HG02970 (cell line): Measurements from ENCODE around the gene DPP6.

Source experiments
- ATAC-seq: cut with Tn5 transposase; IDR thresholded peaks from one replicate; pipeline ENCODE4 v1.9.1; 2021; ENCODE audit warnings: mild to moderate bottlenecking, moderate library complexity, moderate number of reproducible peaks; ENCODE audit not compliant: unreplicated experiment, low FRiP score

DPP6 gene

GRCh38 chr7:154217688-154218340, 165.6 kb downstream of the DPP6 start:
- ATAC-seq, result no peak

- no peak for ATAC-seq
Observed at GRCh38 chr7:154231732-154232131, 179.5 kb downstream of the DPP6 start.

- no peak for ATAC-seq
Observed at GRCh38 chr7:154232700-154233099, 180.5 kb downstream of the DPP6 start.

- no peak for ATAC-seq
Observed at GRCh38 chr7:154241988-154242387, 189.8 kb downstream of the DPP6 start.

GRCh38 chr7:154242709-154243108, 190.5 kb downstream of the DPP6 start:
- no peak for ATAC-seq

GRCh38 chr7:154252046-154252445, 199.8 kb downstream of the DPP6 start:
- ATAC-seq, result no peak

- ATAC-seq, result no peak
Observed at GRCh38 chr7:154253810-154254209, 201.6 kb downstream of the DPP6 start.

- ATAC-seq, result no peak
Observed at GRCh38 chr7:154255324-154255723, 203.1 kb downstream of the DPP6 start.

- no peak for ATAC-seq
Observed at GRCh38 chr7:154256150-154256549, 204.0 kb downstream of the DPP6 start.

GRCh38 chr7:154259396-154259795, 207.2 kb downstream of the DPP6 start:
- no peak for ATAC-seq

GRCh38 chr7:154287356-154287755, 235.2 kb downstream of the DPP6 start:
- ATAC-seq, result no peak

- no peak for ATAC-seq
Observed at GRCh38 chr7:154289119-154289518, 236.9 kb downstream of the DPP6 start.

GRCh38 chr7:154296443-154296842, 244.2 kb downstream of the DPP6 start:
- ATAC-seq, result no peak

GRCh38 chr7:154299736-154300135, 247.5 kb downstream of the DPP6 start:
- ATAC-seq, result no peak

- no peak for ATAC-seq
Observed at GRCh38 chr7:154302380-154302779, 250.2 kb downstream of the DPP6 start.

GRCh38 chr7:154304231-154304630, 252.0 kb downstream of the DPP6 start:
- ATAC-seq, result no peak

GRCh38 chr7:154304740-154305700, 252.8 kb downstream of the DPP6 start:
- no peak for ATAC-seq

GRCh38 chr7:154306036-154306435, 253.8 kb downstream of the DPP6 start:
- no peak for ATAC-seq

- no peak for ATAC-seq
Observed at GRCh38 chr7:154308928-154309327, 256.7 kb downstream of the DPP6 start.

- ATAC-seq, result no peak
Observed at GRCh38 chr7:154310114-154310513, 257.9 kb downstream of the DPP6 start.

GRCh38 chr7:154324196-154324595, 272.0 kb downstream of the DPP6 start:
- no peak for ATAC-seq

GRCh38 chr7:154326421-154326820, 274.2 kb downstream of the DPP6 start:
- no peak for ATAC-seq
